ENCODE results near the gene EEIG2. TPM values are rescaled to one million over a fixed set of nuclear protein-coding genes. Genes with fewer than 3 reads are reported as not detected.
"Not testable (repeated sequence)": the region's sequence is repeated elsewhere in the genome, so short reads cannot be mapped to it uniquely, and the experiment has no call there.

EEIG2 gene
- total RNA-seq, 1 donor from 2014 or later = 7.5 TPM

GRCh38 chr1:108540977-108541376, 18.9 kb upstream of the EEIG2 start:
- TF ChIP-seq CTCF (IDR thresholded peaks at IDR 0.05; ENCODE audit: borderline replicate concordance) = no peak
- Histone ChIP-seq H3K4me3 (no peak overlapping the region), H3K36me3 (no peaks in the 10 kb centered on the region), H3K27ac (replicated peaks) (no peak overlapping the region), H3K9me3 (replicated peaks) (no peaks in the 10 kb centered on the region), H3K4me1 (peaks cover 8% of the 10 kb centered on the region), H3K27me3 (ENCODE audit: low read depth) (no peaks in the 10 kb centered on the region)
- DNase-seq = no peak
- intact Hi-C loops (cut with micrococcal nuclease) = no loop called here

GRCh38 chr1:108541861-108542260, 18.0 kb upstream of the EEIG2 start:
- TF ChIP-seq CTCF (IDR thresholded peaks at IDR 0.05; ENCODE audit: borderline replicate concordance) = no peak
- H3K27me3 ChIP-seq (ENCODE audit: low read depth) = no peaks in the 10 kb centered on the region

GRCh38 chr1:108547493-108547892, 12.4 kb upstream of the EEIG2 start:
- H3K36me3 ChIP-seq; H3K27me3 ChIP-seq (ENCODE audit: low read depth); H3K27ac ChIP-seq (replicated peaks); H3K9me3 ChIP-seq (replicated peaks); H3K4me3 ChIP-seq; H3K4me1 ChIP-seq; DNase-seq; intact Hi-C loops (cut with micrococcal nuclease): not testable (repeated sequence)

More at GRCh38 chr1:108541861-108542260, 18.0 kb upstream of the EEIG2 start:
- DNase-seq = no peak
- Histone ChIP-seq H3K9me3 (replicated peaks) (peaks cover 7% of the 10 kb centered on the region), H3K36me3 (no peaks in the 10 kb centered on the region), H3K27ac (replicated peaks) (no peak overlapping the region), H3K4me1 (peaks cover 8% of the 10 kb centered on the region), H3K4me3 (no peak overlapping the region)
- intact Hi-C loops (cut with micrococcal nuclease) = no loop called here

GRCh38 chr1:108551137-108551862, 8.6 kb upstream of the EEIG2 start:
- Histone ChIP-seq H3K36me3 (no peaks in the 10 kb centered on the region), H3K9me3 (replicated peaks) (peaks cover 5% of the 10 kb centered on the region), H3K4me3 (no peak overlapping the region), H3K27me3 (ENCODE audit: low read depth) (no peaks in the 10 kb centered on the region), H3K4me1 (no peaks in the 10 kb centered on the region), H3K27ac (replicated peaks) (no peak overlapping the region)
- intact Hi-C loops (cut with micrococcal nuclease) = no loop called here
- TF ChIP-seq CTCF (IDR thresholded peaks at IDR 0.05; ENCODE audit: borderline replicate concordance) = no peak
- no peak for DNase-seq

- Histone ChIP-seq H3K27ac (replicated peaks) (no peak overlapping the region), H3K4me3 (no peak overlapping the region), H3K36me3 (no peaks in the 10 kb centered on the region), H3K27me3 (ENCODE audit: low read depth) (no peaks in the 10 kb centered on the region), H3K4me1 (no peaks in the 10 kb centered on the region), H3K9me3 (replicated peaks) (no peaks in the 10 kb centered on the region)
- no peak for DNase-seq
- intact Hi-C loops (cut with micrococcal nuclease) = no loop called here
- no peak for TF ChIP-seq CTCF (IDR thresholded peaks at IDR 0.05; ENCODE audit: borderline replicate concordance)
Observed at GRCh38 chr1:108553905-108554304, 6.0 kb upstream of the EEIG2 start.

GRCh38 chr1:108554682-108555427, 5.0 kb upstream of the EEIG2 start:
- H3K4me1 ChIP-seq = peaks cover 6% of the 10 kb centered on the region
- intact Hi-C loops (cut with micrococcal nuclease) = no loop called here
- DNase-seq = no peak
- H3K9me3 ChIP-seq (replicated peaks) = no peaks in the 10 kb centered on the region
- H3K4me3 ChIP-seq = no peak overlapping the region
- H3K27me3 ChIP-seq (ENCODE audit: low read depth) = no peaks in the 10 kb centered on the region
- TF ChIP-seq CTCF (IDR thresholded peaks at IDR 0.05; ENCODE audit: borderline replicate concordance) = no peak
- no peak overlapping the region for H3K27ac ChIP-seq (replicated peaks)
- no peaks in the 10 kb centered on the region for H3K36me3 ChIP-seq
